SH-SY5Y (cell line): ENCODE data around the gene CEBPZ.

Experiments used
- GATA2 ChIP-seq: IDR thresholded peaks from 2 replicates; pipeline ENCODE4 v1.6.1; 2011; ENCODE audit warnings: mild to moderate bottlenecking, low read depth, low read length
- GATA3 ChIP-seq: IDR thresholded peaks from 2 replicates; pipeline ENCODE4 v1.6.1; 2011; ENCODE audit warnings: low read depth, mild to moderate bottlenecking, low read length, moderate library complexity

- no peak for TF ChIP-seq GATA3
- no peak for TF ChIP-seq GATA2
These were observed at the start of gene CEBPZ, which contains the start of gene NDUFAF7 for GRCh38 chr2:37231241-37232130.
